ENCODE results near the gene ATP8B3. TPM values are rescaled to one million over a fixed set of nuclear protein-coding genes. Genes with fewer than 3 reads are reported as not detected.
A peak's percentile ranks its signal among the peaks of the same experiment; 100 is the strongest.

Gene ATP8B3
- total and polyA plus RNA-seq, 9 of the 15 experiments (the other 6 are each of a cell fraction or from before 2014, with no cell fraction given) = 1.2 to 12.3 (median 3.8) TPM

DNA sequence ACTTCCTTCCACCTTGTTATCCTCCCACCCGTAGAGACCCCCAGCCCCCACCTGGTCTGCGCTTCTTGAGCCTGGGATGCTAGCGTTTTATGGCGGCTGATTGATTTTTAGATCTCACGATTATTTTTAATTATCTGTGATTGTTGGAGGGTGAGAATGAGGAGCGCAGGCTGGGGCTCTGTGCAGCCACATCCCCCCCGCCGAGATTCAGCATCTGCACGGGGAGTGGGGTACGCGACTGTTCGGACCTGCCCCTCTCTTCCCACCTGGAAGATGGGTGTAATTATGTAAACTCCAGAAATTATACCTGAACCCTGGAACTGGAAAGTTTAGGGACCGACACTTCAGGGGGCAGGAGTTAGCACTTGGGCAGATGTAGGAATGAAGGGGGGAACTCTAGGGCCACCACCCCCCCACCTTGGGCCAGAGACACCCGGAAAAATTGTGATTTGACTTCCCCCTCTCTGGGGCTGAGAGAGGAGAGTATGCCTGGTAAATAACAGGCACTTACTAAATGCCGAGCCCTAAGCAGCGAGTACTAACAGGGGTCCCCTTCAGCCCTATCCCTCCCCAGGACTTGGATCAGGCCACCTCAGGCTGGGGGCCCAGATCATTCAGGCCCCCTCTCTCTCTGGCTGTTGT, 60.6 kb downstream of the ATP8B3 start:
- no peak for FAIRE-seq
- POLR2A ChIA-PET = interaction anchor here (0.6 to 0.7 kb wide), 2 partner anchors 710 to 1262 kb away, joined by 3 to 5 read pairs; no protein-coding TSS in a partner anchor
- no peak for TF ChIP-seq SAP30 (IDR thresholded peaks at IDR 0.05; ENCODE audit: borderline replicate concordance, insufficient read depth, low read depth, low read length, poor library complexity, severe bottlenecking)
- TF ChIP-seq, protein P1, sequence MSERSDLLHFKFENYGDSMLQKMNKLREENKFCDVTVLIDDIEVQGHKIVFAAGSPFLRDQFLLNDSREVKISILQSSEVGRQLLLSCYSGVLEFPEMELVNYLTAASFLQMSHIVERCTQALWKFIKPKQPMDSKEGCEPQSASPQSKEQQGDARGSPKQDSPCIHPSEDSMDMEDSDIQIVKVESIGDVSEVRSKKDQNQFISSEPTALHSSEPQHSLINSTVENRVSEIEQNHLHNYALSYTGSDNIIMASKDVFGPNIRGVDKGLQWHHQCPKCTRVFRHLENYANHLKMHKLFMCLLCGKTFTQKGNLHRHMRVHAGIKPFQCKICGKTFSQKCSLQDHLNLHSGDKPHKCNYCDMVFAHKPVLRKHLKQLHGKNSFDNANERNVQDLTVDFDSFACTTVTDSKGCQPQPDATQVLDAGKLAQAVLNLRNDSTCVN (CRISPR knock-in tag; IDR thresholded peaks at IDR 0.05) = no peak
- TF ChIP-seq, protein P2, sequence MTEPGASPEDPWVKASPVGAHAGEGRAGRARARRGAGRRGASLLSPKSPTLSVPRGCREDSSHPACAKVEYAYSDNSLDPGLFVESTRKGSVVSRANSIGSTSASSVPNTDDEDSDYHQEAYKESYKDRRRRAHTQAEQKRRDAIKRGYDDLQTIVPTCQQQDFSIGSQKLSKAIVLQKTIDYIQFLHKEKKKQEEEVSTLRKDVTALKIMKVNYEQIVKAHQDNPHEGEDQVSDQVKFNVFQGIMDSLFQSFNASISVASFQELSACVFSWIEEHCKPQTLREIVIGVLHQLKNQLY (CRISPR knock-in tag; conservative IDR thresholded peaks at IDR 0.05) = no peak
- TF ChIP-seq, protein P3, sequence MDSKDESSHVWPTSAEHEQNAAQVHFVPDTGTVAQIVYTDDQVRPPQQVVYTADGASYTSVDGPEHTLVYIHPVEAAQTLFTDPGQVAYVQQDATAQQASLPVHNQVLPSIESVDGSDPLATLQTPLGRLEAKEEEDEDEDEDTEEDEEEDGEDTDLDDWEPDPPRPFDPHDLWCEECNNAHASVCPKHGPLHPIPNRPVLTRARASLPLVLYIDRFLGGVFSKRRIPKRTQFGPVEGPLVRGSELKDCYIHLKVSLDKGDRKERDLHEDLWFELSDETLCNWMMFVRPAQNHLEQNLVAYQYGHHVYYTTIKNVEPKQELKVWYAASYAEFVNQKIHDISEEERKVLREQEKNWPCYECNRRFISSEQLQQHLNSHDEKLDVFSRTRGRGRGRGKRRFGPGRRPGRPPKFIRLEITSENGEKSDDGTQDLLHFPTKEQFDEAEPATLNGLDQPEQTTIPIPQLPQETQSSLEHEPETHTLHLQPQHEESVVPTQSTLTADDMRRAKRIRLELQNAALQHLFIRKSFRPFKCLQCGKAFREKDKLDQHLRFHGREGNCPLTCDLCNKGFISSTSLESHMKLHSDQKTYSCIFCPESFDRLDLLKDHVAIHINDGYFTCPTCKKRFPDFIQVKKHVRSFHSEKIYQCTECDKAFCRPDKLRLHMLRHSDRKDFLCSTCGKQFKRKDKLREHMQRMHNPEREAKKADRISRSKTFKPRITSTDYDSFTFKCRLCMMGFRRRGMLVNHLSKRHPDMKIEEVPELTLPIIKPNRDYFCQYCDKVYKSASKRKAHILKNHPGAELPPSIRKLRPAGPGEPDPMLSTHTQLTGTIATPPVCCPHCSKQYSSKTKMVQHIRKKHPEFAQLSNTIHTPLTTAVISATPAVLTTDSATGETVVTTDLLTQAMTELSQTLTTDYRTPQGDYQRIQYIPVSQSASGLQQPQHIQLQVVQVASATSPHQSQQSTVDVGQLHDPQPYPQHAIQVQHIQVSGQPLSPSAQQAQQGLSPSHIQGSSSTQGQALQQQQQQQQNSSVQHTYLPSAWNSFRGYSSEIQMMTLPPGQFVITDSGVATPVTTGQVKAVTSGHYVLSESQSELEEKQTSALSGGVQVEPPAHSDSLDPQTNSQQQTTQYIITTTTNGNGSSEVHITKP (IDR thresholded peaks at IDR 0.05; ENCODE audit: partially characterized antibody) = peak; percentile 95
- TF ChIP-seq ERF (CRISPR knock-in tag; IDR thresholded peaks at IDR 0.05) = no peak
- TF ChIP-seq HIVEP1 (CRISPR knock-in tag; IDR thresholded peaks at IDR 0.05) = no peak
- no peak for TF ChIP-seq MEIS2 (IDR thresholded peaks at IDR 0.05; ENCODE audit: partially characterized antibody)
- TF ChIP-seq, protein P4, sequence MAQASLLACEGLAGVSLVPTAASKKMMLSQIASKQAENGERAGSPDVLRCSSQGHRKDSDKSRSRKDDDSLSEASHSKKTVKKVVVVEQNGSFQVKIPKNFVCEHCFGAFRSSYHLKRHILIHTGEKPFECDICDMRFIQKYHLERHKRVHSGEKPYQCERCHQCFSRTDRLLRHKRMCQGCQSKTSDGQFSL (CRISPR knock-in tag; IDR thresholded peaks at IDR 0.05) = peak; percentile 87
- TF ChIP-seq, protein P4 (tag; IDR thresholded peaks at IDR 0.05) = no peak
- TF ChIP-seq, protein P5, sequence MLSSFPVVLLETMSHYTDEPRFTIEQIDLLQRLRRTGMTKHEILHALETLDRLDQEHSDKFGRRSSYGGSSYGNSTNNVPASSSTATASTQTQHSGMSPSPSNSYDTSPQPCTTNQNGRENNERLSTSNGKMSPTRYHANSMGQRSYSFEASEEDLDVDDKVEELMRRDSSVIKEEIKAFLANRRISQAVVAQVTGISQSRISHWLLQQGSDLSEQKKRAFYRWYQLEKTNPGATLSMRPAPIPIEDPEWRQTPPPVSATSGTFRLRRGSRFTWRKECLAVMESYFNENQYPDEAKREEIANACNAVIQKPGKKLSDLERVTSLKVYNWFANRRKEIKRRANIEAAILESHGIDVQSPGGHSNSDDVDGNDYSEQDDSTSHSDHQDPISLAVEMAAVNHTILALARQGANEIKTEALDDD (IDR thresholded peaks at IDR 0.05) = no peak
- TF ChIP-seq ADNP (tag; IDR thresholded peaks at IDR 0.05) = no peak

More for the DNA sequence above, 60.6 kb downstream of the ATP8B3 start:
- H2AFZ ChIP-seq (ENCODE audit: low read depth, low read length) = no peak overlapping the region
- no peak overlapping the region for H3K27ac ChIP-seq (ENCODE audit: extremely low read depth, low read depth, low read length)
- H3K4me2 ChIP-seq (ENCODE audit: insufficient read depth, low read length) = no peak overlapping the region
- H3K4me1 ChIP-seq (replicated peaks in 1 of 2; ENCODE audit: control insufficient read depth in 2 of 2, insufficient read depth in 2 of 2, low read length in 2 of 2) = peaks cover 15 to 78% of the 10 kb centered on the region in 2 experiments; a peak in 4 of 5 replicates
- H3K4me3 ChIP-seq = no peak overlapping the region
- intact Hi-C loops (cut with micrococcal nuclease) (no loop called here), in situ Hi-C loops (cut with MboI) (no loop called here)
- no peaks in the 10 kb centered on the region for H3K9me3 ChIP-seq (replicated peaks; ENCODE audit: control insufficient read depth, insufficient read depth, low read depth, low read length)
- no peak overlapping the region for H3K9ac ChIP-seq (ENCODE audit: insufficient read depth in 1 of 2, low read depth in 2 of 2, low read length in 2 of 2)
- H3K9me1 ChIP-seq (ENCODE audit: control insufficient read depth, insufficient read depth, low read length) = no peaks in the 10 kb centered on the region
- WGBS (ENCODE audit: insufficient coverage, low coverage, missing lambda C conversion rate) = 9% methylated on average over 16 of the region's 16 CpGs
- ATAC-seq (no peak), DNase-seq (ENCODE audit: extremely low read depth in 1 of 4, low spot score in 3 of 4) (no peak)
- no TSS peak for BruUV-seq (replicated peaks)
- H4K20me1 ChIP-seq (replicated peaks; ENCODE audit: control insufficient read depth, insufficient read depth, low read length) = no peaks in the 10 kb centered on the region; the same call in 1 of the 2 replicates
- peaks cover 15 to 21% of the 10 kb centered on the region in 2 experiments; a peak in 4 of 5 replicates for H3K27me3 ChIP-seq (ENCODE audit: control insufficient read depth in 2 of 2, insufficient read depth in 2 of 2, low read length in 2 of 2)
- H3K36me3 ChIP-seq (ENCODE audit: control insufficient read depth, insufficient read depth, low read length) = no peaks in the 10 kb centered on the region
- CTCF ChIA-PET (ENCODE audit: low intra/inter-chr PET ratio) = interaction anchor here (0.5 kb wide), 1 partner anchor 16 kb away, joined by 4 read pairs; no protein-coding TSS in a partner anchor
- H3K79me2 ChIP-seq (ENCODE audit: control insufficient read depth, insufficient read depth, low read length) = no peaks in the 10 kb centered on the region
